ENCODE measurements around the gene PTPRD.

The PTPRD gene

DNA sequence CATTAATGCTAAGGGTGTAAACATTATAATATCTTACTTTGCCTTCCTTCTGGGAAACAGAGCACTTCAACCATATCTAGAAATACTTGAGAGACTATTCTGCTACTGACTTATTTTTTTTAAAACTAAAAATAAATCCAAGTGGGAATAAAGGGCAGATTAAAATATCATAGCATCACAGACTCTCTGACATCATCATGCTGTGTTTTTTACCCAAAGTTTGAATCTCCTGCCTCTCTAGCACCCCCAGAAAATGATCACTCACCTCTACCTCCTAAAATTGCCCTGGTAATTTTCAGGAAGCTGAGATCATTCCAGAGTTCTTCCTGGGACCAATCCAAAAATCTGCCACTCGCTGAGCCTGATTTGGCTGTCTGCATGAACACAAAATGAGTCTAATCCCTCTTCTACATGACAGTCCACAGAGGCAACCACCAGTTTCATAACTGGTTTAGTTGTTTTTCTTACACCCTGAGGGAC is 1999.4 kb downstream of the PTPRD start:
- DNase-seq (ENCODE audit: low read depth, low spot score) = no peak
- no peak overlapping the region for H3K27ac ChIP-seq

DNA sequence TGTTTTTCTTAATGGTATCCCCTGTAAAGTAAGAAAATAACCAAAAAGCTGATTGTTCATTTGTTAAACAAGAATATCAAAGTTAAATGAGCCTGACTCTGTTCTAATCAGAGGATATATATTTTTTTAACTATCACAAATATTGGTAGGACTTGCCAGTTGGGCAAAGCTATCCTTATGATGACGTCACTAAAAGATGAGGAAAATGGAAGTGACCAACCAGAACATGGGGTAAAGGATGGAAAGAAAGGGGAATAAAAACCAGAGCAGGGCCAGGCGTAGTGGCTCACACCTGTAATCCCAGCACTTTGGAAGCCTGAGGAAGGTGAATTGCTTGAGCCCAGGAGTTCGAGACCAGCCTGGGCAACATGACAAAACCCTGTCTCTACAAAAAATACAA is 2001.6 kb downstream of the PTPRD start:
- Histone ChIP-seq H3K4me3 (no peak overlapping the region), H3K9me3 (ENCODE audit: low read depth, low read length) (no peaks in the 10 kb centered on the region), H3K27ac (no peak overlapping the region), H3K36me3 (ENCODE audit: insufficient read depth, low read length) (no peaks in the 10 kb centered on the region), H3K9ac (ENCODE audit: insufficient read length) (no peak overlapping the region)
- TF ChIP-seq EZH2 (IDR thresholded peaks at IDR 0.05) (no peak), FOXP2 (optimal IDR thresholded peaks at IDR 0.05; ENCODE audit: control extremely low read depth, extremely low read length, insufficient read depth) (no peak), POLR2AphosphoS5 (IDR thresholded peaks at IDR 0.05; ENCODE audit: borderline replicate concordance, low read depth, low read length) (no peak)
- DNase-seq (ENCODE audit: low read depth, low spot score) = no peak

More for the DNA sequence above, 1999.4 kb downstream of the PTPRD start:
- no peak overlapping the region for H3K4me3 ChIP-seq
- no peak overlapping the region for H3K9ac ChIP-seq (ENCODE audit: insufficient read length)
- H3K9me3 ChIP-seq (ENCODE audit: low read depth, low read length) = no peaks in the 10 kb centered on the region
- no peak for TF ChIP-seq EZH2 (IDR thresholded peaks at IDR 0.05)
- TF ChIP-seq FOXP2 (optimal IDR thresholded peaks at IDR 0.05; ENCODE audit: control extremely low read depth, extremely low read length, insufficient read depth) = no peak
- no peak for TF ChIP-seq POLR2AphosphoS5 (IDR thresholded peaks at IDR 0.05; ENCODE audit: borderline replicate concordance, low read depth, low read length)
- no peaks in the 10 kb centered on the region for H3K36me3 ChIP-seq (ENCODE audit: insufficient read depth, low read length)

DNA sequence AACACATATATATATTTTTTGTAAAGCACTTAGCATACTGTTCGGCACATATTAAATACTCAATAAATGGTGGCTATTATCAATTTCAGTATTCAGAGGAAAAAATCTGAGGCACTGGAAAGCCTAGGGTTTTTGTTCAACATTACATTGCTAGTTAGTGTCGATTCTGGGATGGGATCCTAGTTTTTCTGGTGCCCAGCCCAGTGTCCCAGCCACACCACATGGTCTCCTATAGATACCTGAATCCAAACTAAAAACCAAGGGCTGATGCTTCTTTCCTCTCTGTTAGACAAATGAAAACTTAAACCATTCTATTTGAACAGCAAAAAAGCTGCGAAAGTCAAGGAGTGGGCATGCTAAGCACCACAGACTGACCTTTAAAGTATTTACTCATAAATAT is 2002.5 kb downstream of the PTPRD start:
- Histone ChIP-seq H3K9me3 (ENCODE audit: low read depth, low read length) (no peaks in the 10 kb centered on the region), H3K4me3 (no peak overlapping the region), H3K36me3 (ENCODE audit: insufficient read depth, low read length) (no peaks in the 10 kb centered on the region), H3K9ac (ENCODE audit: insufficient read length) (no peak overlapping the region), H3K27ac (no peak overlapping the region)
- no peak for DNase-seq (ENCODE audit: low read depth, low spot score)
- TF ChIP-seq FOXP2 (optimal IDR thresholded peaks at IDR 0.05; ENCODE audit: control extremely low read depth, extremely low read length, insufficient read depth) (no peak), POLR2AphosphoS5 (IDR thresholded peaks at IDR 0.05; ENCODE audit: borderline replicate concordance, low read depth, low read length) (no peak), EZH2 (IDR thresholded peaks at IDR 0.05) (no peak)

DNA sequence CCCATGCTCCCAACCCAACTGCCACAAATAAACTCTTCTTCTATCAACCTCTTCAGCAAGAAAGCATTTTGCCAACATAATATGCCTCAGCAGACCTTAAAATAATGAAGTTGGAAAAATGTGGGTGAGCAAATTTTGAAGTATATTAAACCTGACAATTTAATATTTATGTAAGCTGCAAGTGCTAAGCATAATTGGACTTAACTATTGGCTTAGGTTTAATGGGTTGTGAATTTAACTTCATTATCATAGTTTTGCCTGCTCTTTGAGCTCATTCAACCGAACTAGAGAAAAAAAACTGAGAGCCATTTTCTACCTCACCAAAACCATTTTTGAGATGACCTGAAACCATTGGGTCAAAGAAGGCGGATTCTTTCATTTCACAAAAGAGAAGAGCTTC is 2007.7 kb downstream of the PTPRD start:
- H3K27ac ChIP-seq = no peak overlapping the region
- H3K9ac ChIP-seq (ENCODE audit: insufficient read length) = no peak overlapping the region
- TF ChIP-seq POLR2AphosphoS5 (IDR thresholded peaks at IDR 0.05; ENCODE audit: borderline replicate concordance, low read depth, low read length) = no peak
- no peaks in the 10 kb centered on the region for H3K36me3 ChIP-seq (ENCODE audit: insufficient read depth, low read length)
- no peak for DNase-seq (ENCODE audit: low read depth, low spot score)
- H3K9me3 ChIP-seq (ENCODE audit: low read depth, low read length) = no peaks in the 10 kb centered on the region
- no peak overlapping the region for H3K4me3 ChIP-seq

DNA sequence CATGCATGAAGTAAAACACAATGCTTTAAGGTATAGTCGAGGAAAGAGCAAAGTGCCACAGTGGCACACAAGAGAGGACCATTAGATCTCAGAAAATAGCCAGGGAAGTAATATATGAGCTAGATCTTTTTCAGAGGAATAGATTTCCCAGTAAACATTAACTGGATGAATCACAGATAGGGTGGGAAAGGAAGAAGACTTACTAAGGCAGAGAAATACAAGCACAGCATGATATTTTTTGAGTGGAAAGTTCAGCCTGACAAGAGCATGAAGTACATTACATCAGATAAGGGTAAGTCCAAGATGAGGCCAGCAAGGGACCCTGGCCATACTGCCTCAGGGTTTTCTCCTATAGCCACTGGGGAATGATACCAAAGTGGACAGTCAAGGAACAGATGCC is 2008.6 kb downstream of the PTPRD start:
- Histone ChIP-seq H3K36me3 (ENCODE audit: insufficient read depth, low read length) (no peaks in the 10 kb centered on the region), H3K9ac (ENCODE audit: insufficient read length) (no peak overlapping the region), H3K9me3 (ENCODE audit: low read depth, low read length) (no peaks in the 10 kb centered on the region), H3K4me3 (no peak overlapping the region), H3K27ac (no peak overlapping the region)
- TF ChIP-seq POLR2AphosphoS5 (IDR thresholded peaks at IDR 0.05; ENCODE audit: borderline replicate concordance, low read depth, low read length) (no peak), FOXP2 (optimal IDR thresholded peaks at IDR 0.05; ENCODE audit: control extremely low read depth, extremely low read length, insufficient read depth) (no peak), EZH2 (IDR thresholded peaks at IDR 0.05) (no peak)
- no peak for DNase-seq (ENCODE audit: low read depth, low spot score)

DNA sequence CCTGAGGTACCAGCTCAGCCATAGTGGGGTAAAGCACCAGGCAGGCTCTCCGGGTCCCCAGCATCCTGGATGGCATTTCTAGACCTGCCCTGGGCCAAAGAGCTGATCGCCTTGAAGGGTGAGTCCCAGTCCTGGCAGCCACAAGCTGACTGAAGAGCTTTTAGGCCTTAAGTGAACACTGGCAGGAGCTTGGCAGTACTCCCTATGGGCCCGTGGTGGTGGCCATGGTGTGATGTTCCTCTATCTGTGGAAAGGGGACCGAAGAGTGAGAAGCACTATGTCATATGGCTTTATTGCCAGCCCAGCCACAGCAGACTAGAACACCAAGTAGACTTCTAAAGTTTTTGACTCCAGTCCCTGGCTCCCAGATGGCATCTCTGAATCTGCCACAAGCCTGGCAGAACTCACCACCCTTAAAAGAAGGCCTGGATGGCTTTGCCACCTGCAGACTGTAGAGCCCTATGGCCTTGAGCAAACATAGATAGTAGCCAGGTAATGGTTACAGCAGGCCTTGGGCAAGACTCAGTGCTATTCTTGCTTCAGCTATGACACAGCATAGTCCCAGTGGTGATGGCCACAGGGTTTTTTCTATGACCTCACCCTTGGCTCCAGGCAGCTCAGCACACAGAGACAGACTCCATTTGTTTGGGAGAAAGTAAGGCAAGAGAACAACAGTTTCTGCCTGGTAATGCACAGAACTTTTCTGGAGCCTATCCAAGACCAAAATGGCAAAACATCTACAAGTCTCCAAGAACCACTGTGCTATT is 2011.7 kb downstream of the PTPRD start:
- Histone ChIP-seq H3K9me3 (ENCODE audit: low read depth, low read length) (no peaks in the 10 kb centered on the region), H3K4me3 (no peak overlapping the region), H3K36me3 (ENCODE audit: insufficient read depth, low read length) (no peaks in the 10 kb centered on the region), H3K9ac (ENCODE audit: insufficient read length) (no peak overlapping the region), H3K27ac (no peak overlapping the region)
- no peak for DNase-seq (ENCODE audit: low read depth, low spot score)
- TF ChIP-seq POLR2AphosphoS5 (IDR thresholded peaks at IDR 0.05; ENCODE audit: borderline replicate concordance, low read depth, low read length) (no peak), EZH2 (IDR thresholded peaks at IDR 0.05) (no peak), FOXP2 (optimal IDR thresholded peaks at IDR 0.05; ENCODE audit: control extremely low read depth, extremely low read length, insufficient read depth) (no peak)

DNA sequence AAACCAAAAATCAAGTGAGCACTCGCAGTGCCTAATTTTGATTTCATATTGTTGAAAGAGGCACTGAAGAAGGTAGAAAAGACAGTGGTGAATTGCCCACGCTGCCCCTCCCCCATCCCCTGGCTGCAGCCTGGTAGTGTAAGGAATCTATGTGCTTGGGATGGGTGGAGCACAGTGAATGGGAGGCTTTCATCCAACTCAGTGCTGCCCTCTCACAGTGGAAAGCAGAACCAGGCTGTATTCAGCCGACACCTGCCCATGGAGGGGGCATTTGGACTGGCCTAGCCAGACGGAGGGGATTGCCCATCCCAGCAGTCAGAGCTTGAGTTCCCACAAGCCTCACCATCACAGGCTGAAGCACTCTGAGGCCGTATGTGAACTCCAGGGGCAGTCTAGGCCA is 2012.9 kb downstream of the PTPRD start:
- Histone ChIP-seq H3K36me3 (ENCODE audit: insufficient read depth, low read length) (no peaks in the 10 kb centered on the region), H3K9me3 (ENCODE audit: low read depth, low read length) (no peaks in the 10 kb centered on the region), H3K9ac (ENCODE audit: insufficient read length) (no peak overlapping the region), H3K4me3 (no peak overlapping the region), H3K27ac (no peak overlapping the region)
- TF ChIP-seq POLR2AphosphoS5 (IDR thresholded peaks at IDR 0.05; ENCODE audit: borderline replicate concordance, low read depth, low read length) (no peak), EZH2 (IDR thresholded peaks at IDR 0.05) (no peak), FOXP2 (optimal IDR thresholded peaks at IDR 0.05; ENCODE audit: control extremely low read depth, extremely low read length, insufficient read depth) (no peak)
- no peak for DNase-seq (ENCODE audit: low read depth, low spot score)

DNA sequence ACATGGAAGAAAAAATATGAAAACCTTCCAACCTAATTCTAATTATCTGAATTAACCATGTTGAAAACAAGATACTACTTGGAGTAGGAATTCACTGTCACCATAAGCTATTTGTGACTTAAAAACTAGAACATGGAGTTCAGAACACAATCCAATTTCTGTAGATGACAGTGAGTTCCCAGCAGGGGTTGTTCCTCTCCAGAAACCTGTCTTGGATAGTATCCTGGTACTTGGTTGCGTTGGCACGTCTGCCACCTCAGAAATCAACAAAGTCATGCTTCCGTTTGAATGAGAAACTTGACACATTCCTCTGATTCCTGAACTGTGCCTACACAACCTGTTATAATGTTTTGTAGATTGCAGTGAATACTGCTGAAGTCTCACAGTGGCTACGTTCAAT is 2023.3 kb downstream of the PTPRD start:
- no peak overlapping the region for H3K4me3 ChIP-seq
- no peaks in the 10 kb centered on the region for H3K9me3 ChIP-seq (ENCODE audit: low read depth, low read length)
- H3K27ac ChIP-seq = no peak overlapping the region
- no peak for DNase-seq (ENCODE audit: low read depth, low spot score)
- TF ChIP-seq FOXP2 (optimal IDR thresholded peaks at IDR 0.05; ENCODE audit: control extremely low read depth, extremely low read length, insufficient read depth) = no peak
- no peak for TF ChIP-seq EZH2 (IDR thresholded peaks at IDR 0.05)
- no peak for TF ChIP-seq POLR2AphosphoS5 (IDR thresholded peaks at IDR 0.05; ENCODE audit: borderline replicate concordance, low read depth, low read length)
- no peaks in the 10 kb centered on the region for H3K36me3 ChIP-seq (ENCODE audit: insufficient read depth, low read length)
- no peak overlapping the region for H3K9ac ChIP-seq (ENCODE audit: insufficient read length)

DNA sequence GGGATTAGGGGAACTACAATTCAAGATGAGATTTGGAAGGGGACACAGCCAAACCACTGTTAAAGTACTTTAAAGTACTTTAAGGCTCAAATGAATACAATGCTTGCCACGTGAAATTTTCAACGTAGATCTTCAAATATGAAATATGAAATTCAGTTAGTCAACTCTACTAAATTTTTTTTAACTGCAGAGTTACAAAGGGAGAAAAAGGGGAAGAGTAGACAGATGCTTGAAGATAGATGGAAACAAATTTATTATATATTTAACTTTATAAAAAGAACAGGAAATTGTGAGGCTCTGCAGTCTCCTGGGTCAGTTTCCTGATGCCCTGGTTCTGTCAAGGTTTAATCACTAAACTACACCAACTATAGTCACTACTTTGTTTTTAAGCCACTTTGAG is 2027.8 kb downstream of the PTPRD start:
- no peaks in the 10 kb centered on the region for H3K36me3 ChIP-seq (ENCODE audit: insufficient read depth, low read length)
- H3K9me3 ChIP-seq (ENCODE audit: low read depth, low read length) = no peaks in the 10 kb centered on the region
- no peak overlapping the region for H3K4me3 ChIP-seq
- H3K9ac ChIP-seq (ENCODE audit: insufficient read length) = no peak overlapping the region
- TF ChIP-seq POLR2AphosphoS5 (IDR thresholded peaks at IDR 0.05; ENCODE audit: borderline replicate concordance, low read depth, low read length) (no peak), FOXP2 (optimal IDR thresholded peaks at IDR 0.05; ENCODE audit: control extremely low read depth, extremely low read length, insufficient read depth) (no peak), EZH2 (IDR thresholded peaks at IDR 0.05) (no peak)
- DNase-seq (ENCODE audit: low read depth, low spot score) = no peak
- no peak overlapping the region for H3K27ac ChIP-seq
